Thymus (tissue), 11 donors: Measurements from ENCODE around the gene EML6. TPM values are rescaled to one million over a fixed set of nuclear protein-coding genes. Genes with fewer than 3 reads are reported as not detected.
"Not testable (repeated sequence)": the region's sequence is repeated elsewhere in the genome, so short reads cannot be mapped to it uniquely, and the experiment has no call there.

Experiments used
- DNase-seq, 9 donors: peaks; one replicate each; pipeline ENCODE4 v3.0.0-alpha.2; 2013; ENCODE audit warnings: low spot score in 9 of 9, low read depth in 6 of 9, missing footprints in 1 of 9
- H3K27ac ChIP-seq, 2 donors: one replicate each; pipeline ENCODE4 v1.5.1; 2013; ENCODE audit warnings: control low read depth in 1 of 2, low read depth in 1 of 2, low read length in 1 of 2, mild to moderate bottlenecking in 1 of 2, moderate library complexity in 1 of 2
- H3K27me3 ChIP-seq, 2 donors: one replicate each; pipeline ENCODE4 v1.5.1; 2013; ENCODE audit warnings: low read length in 1 of 2; ENCODE audit not compliant: control insufficient read depth in 2 of 2, insufficient read depth in 1 of 2
- H3K36me3 ChIP-seq, 2 donors: one replicate each; pipeline ENCODE4 v1.5.1; 2013; ENCODE audit warnings: low read length in 1 of 2, mild to moderate bottlenecking in 1 of 2, moderate library complexity in 1 of 2; ENCODE audit not compliant: control insufficient read depth in 2 of 2, insufficient read depth in 2 of 2
- H3K4me1 ChIP-seq, 2 donors: one replicate each; pipeline ENCODE4 v1.5.1; 2013; ENCODE audit warnings: low read length in 2 of 2; ENCODE audit not compliant: control insufficient read depth in 2 of 2, insufficient read depth in 2 of 2
- H3K4me3 ChIP-seq, 2 donors: one replicate each; pipeline ENCODE4 v1.5.1; 2013; ENCODE audit warnings: low read length in 2 of 2, control low read depth in 1 of 2, mild to moderate bottlenecking in 1 of 2
- H3K9me3 ChIP-seq, 2 donors: one replicate each; pipeline ENCODE4 v1.5.1; 2013; ENCODE audit warnings: low read length in 1 of 2, mild to moderate bottlenecking in 1 of 2; ENCODE audit not compliant: control insufficient read depth in 2 of 2, insufficient read depth in 1 of 2
- WGBS: extraction: QIAGEN DNeasy Blood & Tissue Kit; methylation state at CpG from one replicate; pipeline ENCODE4 v1.1.7; 2013; 5-methylcytosine and 5-hydroxymethylcytosine counted together
- polyA plus RNA-seq: library from polyadenylated mRNA; stranded (reverse); fragments of 200-250 nt; gene quantifications from one replicate; pipeline ENCODE4 v1.2.3, GENCODE V29; 2013
- total RNA-seq: library from RNA; stranded (reverse); fragments of 120-200 nt; gene quantifications from one replicate; pipeline ENCODE4 v1.2.4, GENCODE V29; 2013
- donor health status: healthy.

Gene EML6
- total and polyA plus RNA-seq, 2 donors = 1.2 to 3.4 TPM

- Histone ChIP-seq H3K27ac (no peak overlapping the region), H3K36me3 (no peaks in the 10 kb centered on the region), H3K27me3 (no peaks in the 10 kb centered on the region), H3K4me3 (no peak overlapping the region), H3K4me1 (peaks cover 0 to 6% of the 10 kb centered on the region in 2 donors), H3K9me3 (no peaks in the 10 kb centered on the region)
- WGBS = over 99% methylated on average over 2 of the region's 2 CpGs
- DNase-seq = no peak
Observed at GRCh38 chr2:54683596-54683995, 39.9 kb upstream of the EML6 start.

GRCh38 chr2:54685263-54685775 is 38.1 kb upstream of the EML6 start:
- H3K4me3 ChIP-seq = no peak overlapping the region
- H3K36me3 ChIP-seq = no peaks in the 10 kb centered on the region
- H3K9me3 ChIP-seq = no peaks in the 10 kb centered on the region
- no peaks in the 10 kb centered on the region for H3K27me3 ChIP-seq
- no peak overlapping the region for H3K27ac ChIP-seq
- WGBS = 97% methylated on average over 4 of the region's 4 CpGs
- DNase-seq = no peak
- H3K4me1 ChIP-seq = peaks cover 0 to 6% of the 10 kb centered on the region in 2 donors

- no peaks in the 10 kb centered on the region for H3K9me3 ChIP-seq
- DNase-seq = no peak
- WGBS = 80% methylated on average over 4 of the region's 4 CpGs
- no peaks in the 10 kb centered on the region for H3K36me3 ChIP-seq
- H3K4me3 ChIP-seq = no peak overlapping the region
- H3K4me1 ChIP-seq = no peaks in the 10 kb centered on the region
- H3K27ac ChIP-seq = no peak overlapping the region
- no peaks in the 10 kb centered on the region for H3K27me3 ChIP-seq
Observed at GRCh38 chr2:54687595-54688152, 35.8 kb upstream of the EML6 start.

GRCh38 chr2:54691445-54692135 is 31.9 kb upstream of the EML6 start:
- Histone ChIP-seq H3K36me3 (no peaks in the 10 kb centered on the region), H3K27me3 (no peaks in the 10 kb centered on the region), H3K27ac (no peak overlapping the region), H3K4me1 (no peaks in the 10 kb centered on the region), H3K9me3 (no peaks in the 10 kb centered on the region), H3K4me3 (no peak overlapping the region)
- WGBS = 71% methylated on average over 8 of the region's 8 CpGs
- no peak for DNase-seq

- H3K27me3 ChIP-seq = no peaks in the 10 kb centered on the region
- H3K36me3 ChIP-seq = no peaks in the 10 kb centered on the region
- DNase-seq = no peak
- H3K4me1 ChIP-seq = no peaks in the 10 kb centered on the region
- no peaks in the 10 kb centered on the region for H3K9me3 ChIP-seq
- H3K4me3 ChIP-seq = no peak overlapping the region
- H3K27ac ChIP-seq = no peak overlapping the region
Observed at GRCh38 chr2:54692556-54692955, 30.9 kb upstream of the EML6 start.

- no peak overlapping the region for H3K4me3 ChIP-seq
- H3K4me1 ChIP-seq = no peaks in the 10 kb centered on the region
- H3K27me3 ChIP-seq = no peaks in the 10 kb centered on the region
- no peaks in the 10 kb centered on the region for H3K9me3 ChIP-seq
- no peaks in the 10 kb centered on the region for H3K36me3 ChIP-seq
- over 99% methylated on average over 4 of the region's 4 CpGs for WGBS
- H3K27ac ChIP-seq = no peak overlapping the region
- DNase-seq = no peak
Observed at GRCh38 chr2:54695378-54695777, 28.1 kb upstream of the EML6 start.

- DNase-seq = no peak
- H3K4me1 ChIP-seq = no peaks in the 10 kb centered on the region
- H3K9me3 ChIP-seq = no peaks in the 10 kb centered on the region
- no peak overlapping the region for H3K27ac ChIP-seq
- no peak overlapping the region for H3K4me3 ChIP-seq
- H3K36me3 ChIP-seq = no peaks in the 10 kb centered on the region
- WGBS = 94% methylated on average over 1 of the region's 1 CpG
- H3K27me3 ChIP-seq = no peaks in the 10 kb centered on the region
Observed at GRCh38 chr2:54697934-54698333, 25.5 kb upstream of the EML6 start.

- DNase-seq, H3K9me3 ChIP-seq, H3K4me3 ChIP-seq, H3K36me3 ChIP-seq, H3K27ac ChIP-seq, H3K27me3 ChIP-seq, H3K4me1 ChIP-seq: not testable (repeated sequence)
- WGBS = 97% methylated on average over 37 of the region's 37 CpGs
Observed at GRCh38 chr2:54698926-54699325, 24.5 kb upstream of the EML6 start.

GRCh38 chr2:54699665-54700064 is 23.8 kb upstream of the EML6 start:
- no peaks in the 10 kb centered on the region for H3K9me3 ChIP-seq
- no peak for DNase-seq
- no peak overlapping the region for H3K27ac ChIP-seq
- H3K4me1 ChIP-seq = no peaks in the 10 kb centered on the region
- 96% methylated on average over 2 of the region's 2 CpGs for WGBS
- no peaks in the 10 kb centered on the region for H3K36me3 ChIP-seq
- no peak overlapping the region for H3K4me3 ChIP-seq
- no peaks in the 10 kb centered on the region for H3K27me3 ChIP-seq
